Stimulated activated naive CD8-positive, alpha-beta T cell treated with anti-CD3 and anti-CD28 coated beads, Interleukin-15, Interleukin-2, amounts not matched to agents 100 ng/mL and 50 ng/mL, for 24 hours (primary cell): ENCODE results near the gene PCTP.

ENCODE experiments used
- H3K27ac Mint-ChIP-seq: one replicate; pipeline ENCODE4 v1.8.0; 2021; ENCODE audit warnings: mild to moderate bottlenecking, mixed read lengths
- H3K27me3 Mint-ChIP-seq: one replicate; pipeline ENCODE4 v1.8.0; 2021; ENCODE audit warnings: mixed read lengths
- H3K36me3 Mint-ChIP-seq: one replicate; pipeline ENCODE4 v1.8.0; 2021; ENCODE audit warnings: low read depth, mixed read lengths
- H3K4me1 Mint-ChIP-seq: one replicate; pipeline ENCODE4 v1.8.0; 2021; ENCODE audit warnings: low read depth, mixed read lengths
- H3K4me3 Mint-ChIP-seq: one replicate; pipeline ENCODE4 v1.8.0; 2021; ENCODE audit warnings: mild to moderate bottlenecking, mixed read lengths
- H3K9me3 Mint-ChIP-seq: one replicate; pipeline ENCODE4 v1.8.0; 2021; ENCODE audit warnings: mixed read lengths

PCTP gene

GRCh38 chr17:55720919-55721836 lies 29.7 kb upstream of the PCTP start:
- H3K4me3 Mint-ChIP-seq = no peak overlapping the region
- peaks cover 4% of the 10 kb centered on the region for H3K4me1 Mint-ChIP-seq
- H3K9me3 Mint-ChIP-seq = no peaks in the 10 kb centered on the region
- peaks cover 57% of the 10 kb centered on the region for H3K27me3 Mint-ChIP-seq
- H3K36me3 Mint-ChIP-seq = no peaks in the 10 kb centered on the region
- no peak overlapping the region for H3K27ac Mint-ChIP-seq

GRCh38 chr17:55722016-55722736 lies 28.7 kb upstream of the PCTP start:
- Mint-ChIP-seq H3K4me3 (no peak overlapping the region), H3K27me3 (peaks cover 67% of the 10 kb centered on the region), H3K36me3 (no peaks in the 10 kb centered on the region), H3K9me3 (no peaks in the 10 kb centered on the region), H3K4me1 (peaks cover 4% of the 10 kb centered on the region), H3K27ac (no peak overlapping the region)

GRCh38 chr17:55722742-55723487 lies 27.9 kb upstream of the PCTP start, which contains the start of gene TMEM100:
Gene TMEM100 (minus strand): TSS chr17:55722864. CDS start chr17:55721070, 1,794 bp downstream.
- Mint-ChIP-seq H3K4me3 (no peak within 1 kb of the TSS), H3K4me1 (peaks cover 4% of the 10 kb centered on the region), H3K27ac (no peak within 1 kb of the TSS), H3K9me3 (no peaks in the 10 kb centered on the region), H3K27me3 (peaks cover 73% of the 10 kb centered on the region), H3K36me3 (no peaks in the 10 kb centered on the region)

GRCh38 chr17:55723488-55723848 lies 27.4 kb upstream of the PCTP start:
- Mint-ChIP-seq H3K9me3 (no peaks in the 10 kb centered on the region), H3K27me3 (peaks cover 77% of the 10 kb centered on the region), H3K27ac (no peak overlapping the region), H3K4me1 (peaks cover 4% of the 10 kb centered on the region), H3K4me3 (no peak overlapping the region), H3K36me3 (no peaks in the 10 kb centered on the region)

- Mint-ChIP-seq H3K27ac (no peak overlapping the region), H3K27me3 (peaks cover 80% of the 10 kb centered on the region), H3K36me3 (no peaks in the 10 kb centered on the region), H3K4me1 (peaks cover 13% of the 10 kb centered on the region), H3K9me3 (no peaks in the 10 kb centered on the region), H3K4me3 (no peak overlapping the region)
Observed at GRCh38 chr17:55726440-55726839, 24.4 kb upstream of the PCTP start.

- H3K4me3 Mint-ChIP-seq = no peak overlapping the region
- H3K27me3 Mint-ChIP-seq = peaks cover 81% of the 10 kb centered on the region
- H3K9me3 Mint-ChIP-seq = no peaks in the 10 kb centered on the region
- no peak overlapping the region for H3K27ac Mint-ChIP-seq
- peaks cover 21% of the 10 kb centered on the region for H3K4me1 Mint-ChIP-seq
- H3K36me3 Mint-ChIP-seq = no peaks in the 10 kb centered on the region
Observed at GRCh38 chr17:55727275-55727674, 23.6 kb upstream of the PCTP start.

GRCh38 chr17:55727920-55728319 lies 22.9 kb upstream of the PCTP start:
- Mint-ChIP-seq H3K9me3 (no peaks in the 10 kb centered on the region), H3K36me3 (no peaks in the 10 kb centered on the region), H3K27ac (no peak overlapping the region), H3K27me3 (peaks cover 81% of the 10 kb centered on the region), H3K4me3 (no peak overlapping the region), H3K4me1 (peaks cover 25% of the 10 kb centered on the region)

- H3K4me1 Mint-ChIP-seq = peaks cover 29% of the 10 kb centered on the region
- H3K4me3 Mint-ChIP-seq = no peak overlapping the region
- H3K27me3 Mint-ChIP-seq = peaks cover 80% of the 10 kb centered on the region
- no peaks in the 10 kb centered on the region for H3K36me3 Mint-ChIP-seq
- no peaks in the 10 kb centered on the region for H3K9me3 Mint-ChIP-seq
- H3K27ac Mint-ChIP-seq = no peak overlapping the region
Observed at GRCh38 chr17:55728361-55728760, 22.5 kb upstream of the PCTP start.

GRCh38 chr17:55728833-55729232 lies 22.0 kb upstream of the PCTP start:
- Mint-ChIP-seq H3K9me3 (no peaks in the 10 kb centered on the region), H3K36me3 (no peaks in the 10 kb centered on the region), H3K27me3 (peaks cover 75% of the 10 kb centered on the region), H3K27ac (no peak overlapping the region), H3K4me3 (no peak overlapping the region), H3K4me1 (peaks cover 33% of the 10 kb centered on the region)

- H3K27me3 Mint-ChIP-seq = peaks cover 71% of the 10 kb centered on the region
- H3K9me3 Mint-ChIP-seq = no peaks in the 10 kb centered on the region
- no peak overlapping the region for H3K27ac Mint-ChIP-seq
- H3K4me3 Mint-ChIP-seq = no peak overlapping the region
- peaks cover 40% of the 10 kb centered on the region for H3K4me1 Mint-ChIP-seq
- no peaks in the 10 kb centered on the region for H3K36me3 Mint-ChIP-seq
Observed at GRCh38 chr17:55729484-55729883, 21.4 kb upstream of the PCTP start.

- Mint-ChIP-seq H3K9me3 (no peaks in the 10 kb centered on the region), H3K4me3 (no peak overlapping the region), H3K4me1 (peaks cover 49% of the 10 kb centered on the region), H3K27me3 (peaks cover 62% of the 10 kb centered on the region), H3K36me3 (no peaks in the 10 kb centered on the region), H3K27ac (no peak overlapping the region)
Observed at GRCh38 chr17:55730380-55730779, 20.5 kb upstream of the PCTP start.

- no peaks in the 10 kb centered on the region for H3K36me3 Mint-ChIP-seq
- no peaks in the 10 kb centered on the region for H3K9me3 Mint-ChIP-seq
- H3K27ac Mint-ChIP-seq = no peak overlapping the region
- peaks cover 53% of the 10 kb centered on the region for H3K4me1 Mint-ChIP-seq
- peaks cover 59% of the 10 kb centered on the region for H3K27me3 Mint-ChIP-seq
- H3K4me3 Mint-ChIP-seq = no peak overlapping the region
Observed at GRCh38 chr17:55730808-55731207, 20.0 kb upstream of the PCTP start.

GRCh38 chr17:55731586-55732250 lies 19.1 kb upstream of the PCTP start:
- no peaks in the 10 kb centered on the region for H3K36me3 Mint-ChIP-seq
- peaks cover 52% of the 10 kb centered on the region for H3K27me3 Mint-ChIP-seq
- H3K27ac Mint-ChIP-seq = peak overlapping the region; percentile 71
- H3K4me3 Mint-ChIP-seq = peak overlapping the region; percentile 13
- H3K9me3 Mint-ChIP-seq = no peaks in the 10 kb centered on the region
- H3K4me1 Mint-ChIP-seq = peaks cover 55% of the 10 kb centered on the region

- Mint-ChIP-seq H3K4me1 (peaks cover 60% of the 10 kb centered on the region), H3K4me3 (peak overlapping the region; percentile 31), H3K27ac (peak overlapping the region; percentile 71), H3K9me3 (no peaks in the 10 kb centered on the region), H3K27me3 (peaks cover 38% of the 10 kb centered on the region), H3K36me3 (no peaks in the 10 kb centered on the region)
Observed at GRCh38 chr17:55734128-55734781, 16.6 kb upstream of the PCTP start.
